Mucosa of stomach (tissue), 1 donor: ENCODE results near the gene ARVCF.

Experiments
- H3K27me3 ChIP-seq: one replicate; pipeline ENCODE4 v1.7.0; 2013; ENCODE audit warnings: mild to moderate bottlenecking, low read length; ENCODE audit not compliant: control insufficient read depth, insufficient read depth
- H3K36me3 ChIP-seq: one replicate; pipeline ENCODE4 v1.7.0; 2013; ENCODE audit warnings: low read length; ENCODE audit not compliant: control insufficient read depth, insufficient read depth
- H3K4me1 ChIP-seq: one replicate; pipeline ENCODE4 v1.7.0; 2013; ENCODE audit warnings: mild to moderate bottlenecking, low read length; ENCODE audit not compliant: control insufficient read depth, insufficient read depth
- H3K4me3 ChIP-seq: one replicate; pipeline ENCODE4 v1.7.0; 2013; ENCODE audit warnings: low read length
- H3K9ac ChIP-seq: one replicate; pipeline ENCODE4 v1.7.0; 2013; ENCODE audit warnings: mild to moderate bottlenecking, low read length, moderate library complexity
- H3K9me3 ChIP-seq: one replicate; pipeline ENCODE4 v1.7.0; 2013; ENCODE audit warnings: mild to moderate bottlenecking, low read length, moderate library complexity; ENCODE audit not compliant: control insufficient read depth
- donor health status: Pancreatic carcinoma.

The ARVCF gene

GRCh38 chr22:19988331-19988808 lies 28.3 kb downstream of the ARVCF start:
- Histone ChIP-seq H3K36me3 (no peaks in the 10 kb centered on the region), H3K27me3 (peaks cover 8% of the 10 kb centered on the region), H3K9me3 (no peaks in the 10 kb centered on the region), H3K4me3 (no peak overlapping the region), H3K4me1 (peaks cover 27% of the 10 kb centered on the region), H3K9ac (no peak overlapping the region)

GRCh38 chr22:19987394-19988306 lies 29.0 kb downstream of the ARVCF start:
- Histone ChIP-seq H3K9ac (no peak overlapping the region), H3K36me3 (no peaks in the 10 kb centered on the region), H3K27me3 (peaks cover 8% of the 10 kb centered on the region), H3K4me1 (peaks cover 27% of the 10 kb centered on the region), H3K4me3 (no peak overlapping the region), H3K9me3 (no peaks in the 10 kb centered on the region)

- peak overlapping the region; percentile 51 for H3K9ac ChIP-seq
- H3K9me3 ChIP-seq, result no peaks in the 10 kb centered on the region
- peaks cover 8% of the 10 kb centered on the region for H3K27me3 ChIP-seq
- peak overlapping the region; percentile 22 for H3K4me3 ChIP-seq
- no peaks in the 10 kb centered on the region for H3K36me3 ChIP-seq
- peaks cover 27% of the 10 kb centered on the region for H3K4me1 ChIP-seq
These were observed 29.9 kb downstream of the ARVCF start for GRCh38 chr22:19986410-19987341.

GRCh38 chr22:19986011-19986409 lies 30.6 kb downstream of the ARVCF start:
- H3K4me3 ChIP-seq, result peak overlapping the region; percentile 22
- peak overlapping the region; percentile 51 for H3K9ac ChIP-seq
- H3K36me3 ChIP-seq, result no peaks in the 10 kb centered on the region
- no peaks in the 10 kb centered on the region for H3K9me3 ChIP-seq
- H3K4me1 ChIP-seq, result peaks cover 27% of the 10 kb centered on the region
- peaks cover 8% of the 10 kb centered on the region for H3K27me3 ChIP-seq

GRCh38 chr22:19984851-19985811 lies 31.5 kb downstream of the ARVCF start:
- Histone ChIP-seq H3K4me1 (peaks cover 27% of the 10 kb centered on the region), H3K9ac (peak overlapping the region; percentile 51), H3K27me3 (peaks cover 8% of the 10 kb centered on the region), H3K36me3 (no peaks in the 10 kb centered on the region), H3K9me3 (no peaks in the 10 kb centered on the region), H3K4me3 (no peak overlapping the region)

GRCh38 chr22:19984201-19984753 lies 32.3 kb downstream of the ARVCF start:
- Histone ChIP-seq H3K27me3 (peaks cover 8% of the 10 kb centered on the region), H3K4me3 (no peak overlapping the region), H3K9ac (no peak overlapping the region), H3K9me3 (no peaks in the 10 kb centered on the region), H3K4me1 (peaks cover 27% of the 10 kb centered on the region), H3K36me3 (no peaks in the 10 kb centered on the region)

GRCh38 chr22:19983741-19984140 lies 32.9 kb downstream of the ARVCF start:
- Histone ChIP-seq H3K36me3 (no peaks in the 10 kb centered on the region), H3K9ac (no peak overlapping the region), H3K9me3 (no peaks in the 10 kb centered on the region), H3K27me3 (peaks cover 8% of the 10 kb centered on the region), H3K4me1 (peaks cover 27% of the 10 kb centered on the region), H3K4me3 (no peak overlapping the region)

GRCh38 chr22:19982991-19983578 lies 33.5 kb downstream of the ARVCF start:
- peaks cover 27% of the 10 kb centered on the region for H3K4me1 ChIP-seq
- no peaks in the 10 kb centered on the region for H3K36me3 ChIP-seq
- H3K27me3 ChIP-seq, result peaks cover 8% of the 10 kb centered on the region
- no peak overlapping the region for H3K4me3 ChIP-seq
- H3K9ac ChIP-seq, result no peak overlapping the region
- no peaks in the 10 kb centered on the region for H3K9me3 ChIP-seq

GRCh38 chr22:19981961-19982920 lies 34.4 kb downstream of the ARVCF start:
- Histone ChIP-seq H3K27me3 (peaks cover 8% of the 10 kb centered on the region), H3K36me3 (no peaks in the 10 kb centered on the region), H3K4me1 (peaks cover 22% of the 10 kb centered on the region), H3K9me3 (no peaks in the 10 kb centered on the region), H3K4me3 (no peak overlapping the region), H3K9ac (no peak overlapping the region)
